ENCODE data around the gene RALGAPA2. TPM values are rescaled to one million over a fixed set of nuclear protein-coding genes. Genes with fewer than 3 reads are reported as not detected.

The RALGAPA2 gene
- total RNA-seq, 1 experiment from 2014 or later = 13.4 TPM

DNA sequence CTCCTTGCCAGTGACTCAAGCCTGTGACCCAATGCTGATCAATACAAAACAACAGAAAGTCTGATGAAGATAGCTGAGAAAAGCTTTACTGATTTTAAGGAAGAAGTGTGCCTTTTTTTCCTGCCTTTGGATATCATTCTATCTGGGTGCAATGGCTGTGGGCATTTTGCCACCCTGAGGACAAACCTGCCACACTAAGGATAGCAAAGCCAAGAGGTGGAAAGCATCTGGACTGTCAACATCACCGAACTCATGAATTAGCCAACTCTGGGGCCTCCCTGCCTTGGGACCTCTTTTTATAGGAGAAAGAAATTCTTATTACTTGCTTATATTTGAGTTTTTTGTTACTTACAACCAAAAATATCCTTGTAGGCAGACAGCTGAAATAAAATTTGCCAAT is 19.9 kb downstream of the RALGAPA2 start:
- ATAC-seq (no peak), DNase-seq (ENCODE audit: low read depth, low spot score) (no peak)
- CTCF ChIA-PET = no interaction called here
- no peak overlapping the region for H3K4me3 ChIP-seq (ENCODE audit: low read depth in 2 of 2, low read length in 2 of 2)
- in situ Hi-C loops (cut with HindIII; ENCODE audit: low pct_unique_long_range_greater_than_20kb, low sequenced_read_pairs) (no loop called here), intact Hi-C loops (cut with micrococcal nuclease; ENCODE audit: unreplicated experiment) (no loop called here)
- no TSS peak for BruUV-seq (replicated peaks)
- H3K27me3 ChIP-seq (ENCODE audit: control insufficient read depth, insufficient read depth, low read length) = no peaks in the 10 kb centered on the region
- H3K27ac ChIP-seq (ENCODE audit: low read length) = no peak overlapping the region
- H3K9me3 ChIP-seq (ENCODE audit: control insufficient read depth, insufficient read depth, low read depth, low read length) = no peaks in the 10 kb centered on the region
- no peak for TF ChIP-seq POLR2AphosphoS5 (IDR thresholded peaks at IDR 0.05; ENCODE audit: low read depth, low read length)
- no peak for TF ChIP-seq SIN3A (IDR thresholded peaks at IDR 0.05; ENCODE audit: borderline replicate concordance, insufficient read depth, low read depth, low read length)
- no peak for TF ChIP-seq REST (IDR thresholded peaks at IDR 0.05; ENCODE audit: insufficient read depth in 1 of 2, low read depth in 2 of 2, low read length in 1 of 2)
- TF ChIP-seq, protein P1, sequence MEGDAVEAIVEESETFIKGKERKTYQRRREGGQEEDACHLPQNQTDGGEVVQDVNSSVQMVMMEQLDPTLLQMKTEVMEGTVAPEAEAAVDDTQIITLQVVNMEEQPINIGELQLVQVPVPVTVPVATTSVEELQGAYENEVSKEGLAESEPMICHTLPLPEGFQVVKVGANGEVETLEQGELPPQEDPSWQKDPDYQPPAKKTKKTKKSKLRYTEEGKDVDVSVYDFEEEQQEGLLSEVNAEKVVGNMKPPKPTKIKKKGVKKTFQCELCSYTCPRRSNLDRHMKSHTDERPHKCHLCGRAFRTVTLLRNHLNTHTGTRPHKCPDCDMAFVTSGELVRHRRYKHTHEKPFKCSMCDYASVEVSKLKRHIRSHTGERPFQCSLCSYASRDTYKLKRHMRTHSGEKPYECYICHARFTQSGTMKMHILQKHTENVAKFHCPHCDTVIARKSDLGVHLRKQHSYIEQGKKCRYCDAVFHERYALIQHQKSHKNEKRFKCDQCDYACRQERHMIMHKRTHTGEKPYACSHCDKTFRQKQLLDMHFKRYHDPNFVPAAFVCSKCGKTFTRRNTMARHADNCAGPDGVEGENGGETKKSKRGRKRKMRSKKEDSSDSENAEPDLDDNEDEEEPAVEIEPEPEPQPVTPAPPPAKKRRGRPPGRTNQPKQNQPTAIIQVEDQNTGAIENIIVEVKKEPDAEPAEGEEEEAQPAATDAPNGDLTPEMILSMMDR (IDR thresholded peaks at IDR 0.05) = no peak
- POLR2A ChIA-PET = no interaction called here
- no peaks in the 10 kb centered on the region for H3K4me1 ChIP-seq (ENCODE audit: control insufficient read depth, insufficient read depth, low read length)
- H3K36me3 ChIP-seq (ENCODE audit: control insufficient read depth, insufficient read depth, low read length) = no peaks in the 10 kb centered on the region

GRCh38 chr20:20691477-20692235 is 20.8 kb downstream of the RALGAPA2 start:
- POLR2A ChIA-PET = no interaction called here
- H3K4me3 ChIP-seq (ENCODE audit: low read depth in 2 of 2, low read length in 2 of 2) = no peak overlapping the region
- DNase-seq (ENCODE audit: low read depth, low spot score) (no peak), ATAC-seq (no peak)
- no peaks in the 10 kb centered on the region for H3K9me3 ChIP-seq (ENCODE audit: control insufficient read depth, insufficient read depth, low read depth, low read length)
- TF ChIP-seq, protein P1 (IDR thresholded peaks at IDR 0.05) = no peak
- TF ChIP-seq SIN3A (IDR thresholded peaks at IDR 0.05; ENCODE audit: borderline replicate concordance, insufficient read depth, low read depth, low read length) (no peak), REST (IDR thresholded peaks at IDR 0.05; ENCODE audit: insufficient read depth in 1 of 2, low read depth in 2 of 2, low read length in 1 of 2) (no peak)
- CTCF ChIA-PET = no interaction called here
- BruUV-seq (replicated peaks) = no TSS peak
- in situ Hi-C loops (cut with HindIII; ENCODE audit: low pct_unique_long_range_greater_than_20kb, low sequenced_read_pairs) (no loop called here), intact Hi-C loops (cut with micrococcal nuclease; ENCODE audit: unreplicated experiment) (no loop called here)
- no peak overlapping the region for H3K27ac ChIP-seq (ENCODE audit: low read length)
- H3K27me3 ChIP-seq (ENCODE audit: control insufficient read depth, insufficient read depth, low read length) = no peaks in the 10 kb centered on the region
- H3K4me1 ChIP-seq (ENCODE audit: control insufficient read depth, insufficient read depth, low read length) = no peaks in the 10 kb centered on the region
- no peaks in the 10 kb centered on the region for H3K36me3 ChIP-seq (ENCODE audit: control insufficient read depth, insufficient read depth, low read length)

All from Panc1 (cell line).